Karpas-422 (cell line): ENCODE results near the gene KRTAP1-5. TPM values are rescaled to one million over a fixed set of nuclear protein-coding genes. Genes with fewer than 3 reads are reported as not detected.
"Not testable (repeated sequence)": the region's sequence is repeated elsewhere in the genome, so short reads cannot be mapped to it uniquely, and the experiment has no call there.

Source experiments
- DNase-seq: peaks from one replicate; pipeline ENCODE4 v3.0.0-alpha.2; 2015
- H2AFZ ChIP-seq: fragments of 200-600 bp; sonication (generic); 2 replicates; pipeline ENCODE4 v1.6.1; 2014; ENCODE audit warnings: antibody characterized with exemption, low read length, mixed read lengths
- H3K27ac ChIP-seq: fragments of 200-600 bp; sonication (generic); 2 replicates; pipeline ENCODE4 v1.5.1; 2014; ENCODE audit warnings: mild to moderate bottlenecking, low read length, moderate library complexity
- H3K27me3 ChIP-seq: fragments of 200-600 bp; sonication (generic); 2 replicates; pipeline ENCODE4 v1.6.1; 2014; ENCODE audit warnings: low read length, mixed read lengths
- H3K36me3 ChIP-seq: fragments of 200-600 bp; sonication (generic); 2 replicates; pipeline ENCODE4 v1.6.1; 2014; ENCODE audit warnings: low read length, mixed read lengths; ENCODE audit not compliant: insufficient read depth
- H3K4me1 ChIP-seq: fragments of 200-600 bp; sonication (generic); 2 replicates; pipeline ENCODE4 v1.6.1; 2014; ENCODE audit warnings: mild to moderate bottlenecking, low read length, mixed read lengths
- H3K4me2 ChIP-seq: fragments of 200-600 bp; sonication (generic); 2 replicates; pipeline ENCODE4 v1.6.1; 2014; ENCODE audit warnings: low read length, low read depth, mild to moderate bottlenecking; ENCODE audit not compliant: poor library complexity, severe bottlenecking
- H3K4me3 ChIP-seq: fragments of 200-600 bp; sonication (generic); 2 replicates; pipeline ENCODE4 v1.5.1; 2014; ENCODE audit warnings: mild to moderate bottlenecking, antibody characterized with exemption, low read length, mixed read lengths
- H3K79me2 ChIP-seq: fragments of 200-600 bp; sonication (generic); 2 replicates; pipeline ENCODE4 v1.6.1; 2014; ENCODE audit warnings: mild to moderate bottlenecking, low read length, mixed read lengths
- H3K9ac ChIP-seq: fragments of 200-600 bp; sonication (generic); 2 replicates; pipeline ENCODE4 v1.6.0; 2014; ENCODE audit warnings: low read length
- H3K9me2 ChIP-seq: fragments of 200-600 bp; sonication (generic), shearing (Covaris generic); replicated peaks from 2 replicates; pipeline ENCODE4 v1.6.0; 2014; ENCODE audit warnings: mild to moderate bottlenecking, low read length, moderate library complexity; ENCODE audit not compliant: insufficient read depth
- H3K9me3 ChIP-seq: fragments of 300-700, 200-600 bp; sonication (generic); 2 replicates; pipeline ENCODE4 v1.6.1; 2014; ENCODE audit warnings: low read length, mixed read lengths
- H4K20me1 ChIP-seq: fragments of 200-600 bp; sonication (generic); 2 replicates; pipeline ENCODE4 v1.6.1; 2014; ENCODE audit warnings: mild to moderate bottlenecking, antibody characterized with exemption, low read length, low read depth; ENCODE audit not compliant: insufficient read depth
- total RNA-seq: library from RNA; depleted of rRNA; stranded (reverse); fragments of >200 nt; shearing (Covaris generic); gene quantifications from 2 replicates; pipeline ENCODE4 v1.2.3, GENCODE V29; 2014; ENCODE audit warnings: low replicate concordance

KRTAP1-5 gene
- total RNA-seq, 1 experiment from 2014 or later = not detected

GRCh38 chr17:41040783-41041571 lies 14.0 kb upstream of the KRTAP1-5 start, which contains the start of gene KRTAP1-1:
Gene KRTAP1-1 (minus strand): TSS chr17:41041450. CDS start chr17:41041397, 53 bp downstream.
- DNase-seq, H3K9ac ChIP-seq, H3K4me1 ChIP-seq, H3K79me2 ChIP-seq, H3K36me3 ChIP-seq, H3K4me2 ChIP-seq, H3K9me3 ChIP-seq, H2AFZ ChIP-seq, H3K27ac ChIP-seq, H4K20me1 ChIP-seq, H3K27me3 ChIP-seq, H3K9me2 ChIP-seq, H3K4me3 ChIP-seq: not testable (repeated sequence)

- no peak overlapping the region for H3K4me2 ChIP-seq
- no peak overlapping the region for H2AFZ ChIP-seq
- DNase-seq = no peak
- H3K36me3 ChIP-seq = no peaks in the 10 kb centered on the region
- no peaks in the 10 kb centered on the region for H3K9me3 ChIP-seq
- no peaks in the 10 kb centered on the region for H3K9me2 ChIP-seq
- H4K20me1 ChIP-seq = no peaks in the 10 kb centered on the region
- H3K4me1 ChIP-seq = no peaks in the 10 kb centered on the region
- H3K27me3 ChIP-seq = no peaks in the 10 kb centered on the region
- H3K4me3 ChIP-seq = no peak overlapping the region
- no peaks in the 10 kb centered on the region for H3K79me2 ChIP-seq
- H3K27ac ChIP-seq = no peak overlapping the region
- no peak overlapping the region for H3K9ac ChIP-seq
Measured at GRCh38 chr17:41037853-41038350, 10.9 kb upstream of the KRTAP1-5 start.

GRCh38 chr17:41034346-41034935 lies 7.4 kb upstream of the KRTAP1-5 start, which contains the start of gene KRTAP1-3:
Gene KRTAP1-3 (minus strand): TSS chr17:41034874. CDS start chr17:41034821, 53 bp downstream.
- DNase-seq = peak; percentile 5
- not testable (repeated sequence) for H3K4me2 ChIP-seq, H3K4me1 ChIP-seq, H3K79me2 ChIP-seq, H3K27me3 ChIP-seq, H3K4me3 ChIP-seq, H2AFZ ChIP-seq, H3K9me2 ChIP-seq, H4K20me1 ChIP-seq, H3K27ac ChIP-seq, H3K36me3 ChIP-seq, H3K9ac ChIP-seq, H3K9me3 ChIP-seq

DNA sequence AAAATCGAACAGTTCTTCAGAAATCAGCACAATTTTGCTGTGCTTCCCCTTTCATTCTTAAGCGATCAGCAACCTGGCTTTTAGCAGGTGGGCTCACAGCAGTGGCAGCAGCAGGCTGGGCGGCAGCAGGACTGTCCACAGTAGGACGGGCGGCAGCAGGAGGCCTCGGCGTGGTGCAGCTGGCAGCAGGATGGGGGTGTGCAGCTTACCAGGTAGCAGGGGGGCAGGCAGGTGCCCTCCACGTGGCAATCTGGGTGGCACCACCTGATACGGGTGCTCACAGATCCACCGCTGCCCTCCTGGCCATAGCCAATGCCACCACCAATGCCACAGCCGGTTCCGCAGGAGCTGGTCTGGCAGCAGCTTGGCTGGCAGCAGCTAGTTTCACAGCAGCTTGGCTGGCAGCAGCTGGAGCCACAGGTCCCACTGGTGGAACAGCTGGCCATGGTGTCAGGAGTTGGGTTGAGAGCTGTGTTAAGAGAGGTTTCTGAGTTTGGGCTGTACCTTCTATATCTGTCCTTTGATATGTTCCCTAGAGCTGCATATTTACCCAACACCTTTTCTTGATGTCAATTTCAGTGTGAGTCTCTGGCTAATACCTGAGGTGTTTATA lies 2.7 kb upstream of the KRTAP1-5 start, which contains the start of gene KRTAP1-4:
Gene KRTAP1-4 (minus strand): TSS at position 563 of the 613 bp plus-strand sequence. CDS start 117 bp downstream, at position 446.
- no peaks in the 10 kb centered on the region for H3K9me2 ChIP-seq
- no peaks in the 10 kb centered on the region for H3K9me3 ChIP-seq
- H3K79me2 ChIP-seq = no peaks in the 10 kb centered on the region
- no peak within 1 kb of the TSS for H3K9ac ChIP-seq
- no peak within 1 kb of the TSS for H2AFZ ChIP-seq
- no peaks in the 10 kb centered on the region for H3K36me3 ChIP-seq
- H3K4me3 ChIP-seq = no peak within 1 kb of the TSS
- H3K4me2 ChIP-seq = no peak within 1 kb of the TSS
- no peaks in the 10 kb centered on the region for H4K20me1 ChIP-seq
- H3K4me1 ChIP-seq = no peaks in the 10 kb centered on the region
- no peak within 1 kb of the TSS for H3K27ac ChIP-seq
- H3K27me3 ChIP-seq = no peaks in the 10 kb centered on the region
- no peak for DNase-seq

DNA sequence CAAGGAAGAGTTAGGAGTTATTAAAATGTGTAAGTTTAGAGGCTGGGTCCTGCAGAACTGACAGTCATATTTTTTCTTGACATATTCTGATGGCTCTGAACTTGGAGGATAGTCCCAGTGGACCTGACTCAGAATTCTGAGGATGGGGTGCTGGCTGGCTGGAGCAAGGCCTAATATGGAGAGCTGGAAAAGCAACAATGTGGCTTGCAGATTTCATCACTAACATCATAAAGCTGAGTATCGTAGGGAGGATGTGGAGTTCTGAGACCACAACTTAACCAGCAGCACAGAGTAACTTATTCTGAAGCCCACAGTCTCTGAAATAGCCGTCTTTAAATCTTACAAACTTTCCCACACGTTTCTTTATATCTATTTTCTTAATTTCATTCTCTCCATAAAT lies 2.3 kb downstream of the KRTAP1-5 start:
- no peak for DNase-seq
- no peaks in the 10 kb centered on the region for H3K36me3 ChIP-seq
- no peak overlapping the region for H2AFZ ChIP-seq
- H3K27ac ChIP-seq = no peak overlapping the region
- H3K9ac ChIP-seq = no peak overlapping the region
- H4K20me1 ChIP-seq = no peaks in the 10 kb centered on the region
- H3K9me3 ChIP-seq = no peaks in the 10 kb centered on the region
- no peaks in the 10 kb centered on the region for H3K79me2 ChIP-seq
- H3K4me3 ChIP-seq = no peak overlapping the region
- H3K27me3 ChIP-seq = no peaks in the 10 kb centered on the region
- no peaks in the 10 kb centered on the region for H3K9me2 ChIP-seq
- no peak overlapping the region for H3K4me2 ChIP-seq
- no peaks in the 10 kb centered on the region for H3K4me1 ChIP-seq

DNA sequence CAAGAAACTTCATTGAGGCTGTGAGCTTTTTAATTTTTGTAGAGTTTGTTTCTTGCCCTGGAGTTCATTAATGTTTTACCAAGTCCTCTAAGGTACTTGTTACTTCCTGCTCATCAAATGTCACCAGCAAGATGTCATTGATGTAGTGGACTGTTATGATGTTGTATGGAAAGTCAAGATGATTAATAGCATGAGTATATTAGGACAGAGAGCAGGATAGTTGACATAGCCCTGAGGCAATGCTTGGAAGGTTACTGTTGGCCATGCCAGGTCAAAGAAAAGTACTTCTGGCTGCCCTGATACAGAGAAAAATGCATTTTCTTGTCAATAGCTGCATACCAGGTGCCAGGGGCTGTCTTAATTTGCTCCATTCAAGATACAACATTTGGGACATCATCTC lies 6.7 kb downstream of the KRTAP1-5 start:
- no peak overlapping the region for H3K27ac ChIP-seq
- no peak overlapping the region for H3K4me2 ChIP-seq
- no peaks in the 10 kb centered on the region for H3K4me1 ChIP-seq
- H3K27me3 ChIP-seq = no peaks in the 10 kb centered on the region
- no peak overlapping the region for H3K4me3 ChIP-seq
- no peaks in the 10 kb centered on the region for H4K20me1 ChIP-seq
- H3K9ac ChIP-seq = no peak overlapping the region
- H3K9me3 ChIP-seq = no peaks in the 10 kb centered on the region
- no peaks in the 10 kb centered on the region for H3K9me2 ChIP-seq
- H3K36me3 ChIP-seq = no peaks in the 10 kb centered on the region
- no peaks in the 10 kb centered on the region for H3K79me2 ChIP-seq
- H2AFZ ChIP-seq = no peak overlapping the region
- DNase-seq = no peak

DNA sequence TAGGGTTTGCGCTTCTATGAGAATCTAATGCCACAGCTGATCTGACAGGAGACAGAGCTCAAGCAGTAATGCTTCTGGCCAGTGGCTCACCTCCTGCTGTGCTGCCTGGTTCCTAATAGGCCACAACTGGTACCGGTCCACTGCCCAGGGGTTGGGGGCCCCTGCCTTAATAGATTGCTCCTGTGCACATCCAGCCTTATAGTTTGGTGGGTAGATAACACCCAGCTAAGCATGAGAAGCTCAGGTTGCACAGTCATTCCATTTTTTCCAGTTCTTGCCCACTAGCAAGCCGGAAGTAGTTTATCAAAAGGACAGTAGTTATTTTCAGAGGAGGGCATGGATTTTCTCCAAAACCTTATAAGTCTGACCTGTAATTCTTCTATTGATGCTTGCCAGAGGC lies 7.6 kb downstream of the KRTAP1-5 start:
- Histone ChIP-seq H2AFZ (no peak overlapping the region), H3K9ac (no peak overlapping the region), H4K20me1 (no peaks in the 10 kb centered on the region), H3K4me3 (no peak overlapping the region), H3K27me3 (no peaks in the 10 kb centered on the region), H3K4me1 (no peaks in the 10 kb centered on the region), H3K27ac (no peak overlapping the region), H3K9me2 (no peaks in the 10 kb centered on the region), H3K79me2 (no peaks in the 10 kb centered on the region), H3K9me3 (no peaks in the 10 kb centered on the region), H3K36me3 (no peaks in the 10 kb centered on the region), H3K4me2 (no peak overlapping the region)
- DNase-seq = peak; percentile 11

GRCh38 chr17:41018541-41018940 lies 8.5 kb downstream of the KRTAP1-5 start:
- H3K9me3 ChIP-seq = no peaks in the 10 kb centered on the region
- peak; percentile 37 for DNase-seq
- H3K27ac ChIP-seq = no peak overlapping the region
- no peak overlapping the region for H3K4me2 ChIP-seq
- H3K9ac ChIP-seq = no peak overlapping the region
- no peaks in the 10 kb centered on the region for H3K9me2 ChIP-seq
- no peaks in the 10 kb centered on the region for H4K20me1 ChIP-seq
- no peaks in the 10 kb centered on the region for H3K4me1 ChIP-seq
- H3K27me3 ChIP-seq = no peaks in the 10 kb centered on the region
- no peaks in the 10 kb centered on the region for H3K36me3 ChIP-seq
- no peaks in the 10 kb centered on the region for H3K79me2 ChIP-seq
- no peak overlapping the region for H3K4me3 ChIP-seq
- H2AFZ ChIP-seq = no peak overlapping the region
